22Rv1 (cell line): ENCODE data around the gene THBD.

Experiments
- CTCF ChIP-seq: fragments of 450-650 bp; IDR thresholded peaks from 2 replicates; pipeline ENCODE4 v1.5.1; 2017; ENCODE audit warnings: mild to moderate bottlenecking
- ZFX ChIP-seq: fragments of 450-650 bp; IDR thresholded peaks from 2 replicates; pipeline ENCODE4 v1.6.1; 2017; ENCODE audit warnings: antibody characterized with exemption, borderline replicate concordance

- TF ChIP-seq CTCF, result no peak
- TF ChIP-seq ZFX, result no peak
Measured at GRCh38 chr20:23039885-23040508, 9.5 kb downstream of the THBD start.
